Activated CD4-positive, CD25-positive, alpha-beta regulatory T cell (primary cell): ENCODE measurements around the gene FAM162A.
"Not testable (repeated sequence)": the region's sequence is repeated elsewhere in the genome, so short reads cannot be mapped to it uniquely, and the experiment has no call there.

Experiments
- DNase-seq, 4 experiments: peaks; one replicate each; lab custom pipeline; 2025; lab: John Stamatoyannopoulos, UW

FAM162A gene

GRCh38 chr3:122383771-122384697 is at the start of gene FAM162A:
TSS of gene FAM162A (plus strand) at chr3:122384182. CDS start at chr3:122384266, 84 bp downstream.
- peak; percentile 86 to 93 (median 88) for DNase-seq

- no peak for DNase-seq
These were observed 41.2 kb upstream of the FAM162A start for GRCh38 chr3:122342803-122343202.

GRCh38 chr3:122343654-122344053 is 40.3 kb upstream of the FAM162A start:
- DNase-seq = no peak

GRCh38 chr3:122349171-122349570 is 34.8 kb upstream of the FAM162A start:
- DNase-seq = no peak

GRCh38 chr3:122350814-122351418 is 33.1 kb upstream of the FAM162A start:
- no peak for DNase-seq

GRCh38 chr3:122351612-122352011 is 32.4 kb upstream of the FAM162A start:
- DNase-seq = no peak

- no peak for DNase-seq
These were observed 30.8 kb upstream of the FAM162A start for GRCh38 chr3:122353215-122353614.

GRCh38 chr3:122353893-122354401 is 30.0 kb upstream of the FAM162A start:
- no peak for DNase-seq

- DNase-seq = no peak
These were observed 28.4 kb upstream of the FAM162A start for GRCh38 chr3:122355612-122356011.

GRCh38 chr3:122356402-122356801 is 27.6 kb upstream of the FAM162A start:
- no peak for DNase-seq

- DNase-seq = no peak
These were observed 25.9 kb upstream of the FAM162A start for GRCh38 chr3:122357828-122358702.

GRCh38 chr3:122358703-122359032 is 25.3 kb upstream of the FAM162A start:
- no peak for DNase-seq

- no peak for DNase-seq
These were observed 22.0 kb upstream of the FAM162A start for GRCh38 chr3:122362026-122362425.

GRCh38 chr3:122364490-122364889 is 19.5 kb upstream of the FAM162A start:
- no peak for DNase-seq

- DNase-seq = no peak
These were observed 18.9 kb upstream of the FAM162A start for GRCh38 chr3:122365073-122365472.

GRCh38 chr3:122365582-122366378 is 18.2 kb upstream of the FAM162A start:
- DNase-seq = not testable (repeated sequence)

GRCh38 chr3:122366379-122366749 is 17.6 kb upstream of the FAM162A start:
- no peak for DNase-seq

GRCh38 chr3:122374034-122374433 is 9.9 kb upstream of the FAM162A start:
- no peak for DNase-seq

- no peak for DNase-seq
These were observed 6.0 kb upstream of the FAM162A start for GRCh38 chr3:122377975-122378374.

GRCh38 chr3:122382888-122383666 is 905 bp upstream of the FAM162A start, which contains the start of gene MIX23:
TSS of gene MIX23 (minus strand) at chr3:122383231. CDS start at chr3:122383224, 7 bp downstream.
- DNase-seq = peak; percentile 62 to 79 (median 67)
